A549 (cell line): ENCODE results near the gene PLXND1.

Experiments
- USF2 ChIP-seq: fragments of 450-650 bp; IDR thresholded peaks from 2 replicates; pipeline ENCODE4 v1.6.1; 2014; ENCODE audit warnings: antibody characterized with exemption
- TF ChIP-seq, protein P1 (sequence below): fragments of >200 bp; sonication (Bioruptor Twin); formaldehyde crosslinking; IDR thresholded peaks from 3 replicates; pipeline ENCODE4 v1.5.1; 2016

DNA sequence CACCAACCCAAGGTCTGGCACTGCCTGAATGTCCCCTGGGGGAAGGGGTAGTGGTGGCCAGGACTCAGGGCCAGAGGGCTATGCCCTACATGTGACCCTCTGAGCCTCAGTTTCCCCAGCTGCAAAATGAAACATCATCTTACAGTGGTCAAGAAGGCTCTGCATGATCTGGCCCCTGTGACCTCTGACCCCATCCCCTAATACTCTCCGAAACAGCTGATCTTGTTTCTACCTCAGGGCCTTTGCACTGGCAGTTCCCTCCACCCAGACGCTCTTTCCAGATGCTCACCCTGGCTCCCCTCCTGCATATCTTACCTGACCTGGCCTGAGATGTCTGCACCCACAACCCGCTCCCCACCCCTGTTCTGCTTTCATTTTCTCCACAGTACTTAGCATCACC lies 21.8 kb downstream of the PLXND1 start:
- TF ChIP-seq, protein P1, sequence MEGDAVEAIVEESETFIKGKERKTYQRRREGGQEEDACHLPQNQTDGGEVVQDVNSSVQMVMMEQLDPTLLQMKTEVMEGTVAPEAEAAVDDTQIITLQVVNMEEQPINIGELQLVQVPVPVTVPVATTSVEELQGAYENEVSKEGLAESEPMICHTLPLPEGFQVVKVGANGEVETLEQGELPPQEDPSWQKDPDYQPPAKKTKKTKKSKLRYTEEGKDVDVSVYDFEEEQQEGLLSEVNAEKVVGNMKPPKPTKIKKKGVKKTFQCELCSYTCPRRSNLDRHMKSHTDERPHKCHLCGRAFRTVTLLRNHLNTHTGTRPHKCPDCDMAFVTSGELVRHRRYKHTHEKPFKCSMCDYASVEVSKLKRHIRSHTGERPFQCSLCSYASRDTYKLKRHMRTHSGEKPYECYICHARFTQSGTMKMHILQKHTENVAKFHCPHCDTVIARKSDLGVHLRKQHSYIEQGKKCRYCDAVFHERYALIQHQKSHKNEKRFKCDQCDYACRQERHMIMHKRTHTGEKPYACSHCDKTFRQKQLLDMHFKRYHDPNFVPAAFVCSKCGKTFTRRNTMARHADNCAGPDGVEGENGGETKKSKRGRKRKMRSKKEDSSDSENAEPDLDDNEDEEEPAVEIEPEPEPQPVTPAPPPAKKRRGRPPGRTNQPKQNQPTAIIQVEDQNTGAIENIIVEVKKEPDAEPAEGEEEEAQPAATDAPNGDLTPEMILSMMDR, result no peak
- no peak for TF ChIP-seq USF2
